A172 (cell line): ENCODE measurements around the gene DSPP. TPM values are rescaled to one million over a fixed set of nuclear protein-coding genes. Genes with fewer than 3 reads are reported as not detected.

ENCODE experiments used
- DNase-seq: peaks from one replicate; pipeline ENCODE4 v3.0.0-alpha.2; 2015; ENCODE audit warnings: low spot score
- total RNA-seq: library from RNA; depleted of rRNA; stranded (reverse); fragments of >200 nt; shearing (Covaris generic); gene quantifications from 2 replicates; pipeline ENCODE4 v1.2.3, GENCODE V29; 2014; rRNA removed

The DSPP gene
- total RNA-seq, 1 experiment from 2014 or later = not detected

DNA sequence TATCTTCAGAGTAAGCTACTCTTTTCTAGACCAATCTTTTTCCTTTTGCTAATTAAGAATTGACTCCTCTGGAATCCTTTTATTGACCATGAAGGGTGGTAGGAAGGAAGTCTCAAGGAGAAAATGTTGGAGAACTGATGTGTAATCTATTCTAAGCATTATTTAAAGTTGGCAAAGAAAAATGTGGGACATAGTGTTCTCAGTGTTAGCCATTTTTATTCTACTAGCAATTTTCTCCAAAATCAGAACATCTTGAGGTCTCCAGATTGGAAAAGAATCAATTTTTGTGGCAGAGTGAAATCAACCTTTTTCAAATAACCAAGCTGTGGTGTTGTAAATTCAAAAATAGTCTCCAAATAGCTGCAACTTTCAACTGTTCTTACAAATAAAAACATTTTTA lies 23.3 kb downstream of the DSPP start:
- no peak for DNase-seq

DNA sequence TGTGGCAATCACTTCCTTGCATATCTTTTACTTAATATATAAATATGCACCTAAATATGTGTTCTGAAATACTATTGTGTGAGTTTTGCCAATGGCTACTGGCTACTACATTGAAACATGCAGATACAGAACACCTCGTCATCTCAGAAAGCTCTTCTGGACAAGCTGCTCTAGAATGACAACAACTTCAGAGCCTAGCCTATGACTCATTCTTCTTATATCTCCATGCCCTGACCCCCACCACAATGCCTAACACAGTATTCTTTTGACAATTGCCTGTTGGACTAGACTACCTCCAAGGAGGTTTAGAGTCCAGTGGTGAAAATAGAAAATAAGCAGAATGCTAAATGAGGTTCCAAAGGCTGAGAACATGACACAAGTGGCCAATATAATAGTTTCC lies 24.1 kb downstream of the DSPP start:
- no peak for DNase-seq

DNA sequence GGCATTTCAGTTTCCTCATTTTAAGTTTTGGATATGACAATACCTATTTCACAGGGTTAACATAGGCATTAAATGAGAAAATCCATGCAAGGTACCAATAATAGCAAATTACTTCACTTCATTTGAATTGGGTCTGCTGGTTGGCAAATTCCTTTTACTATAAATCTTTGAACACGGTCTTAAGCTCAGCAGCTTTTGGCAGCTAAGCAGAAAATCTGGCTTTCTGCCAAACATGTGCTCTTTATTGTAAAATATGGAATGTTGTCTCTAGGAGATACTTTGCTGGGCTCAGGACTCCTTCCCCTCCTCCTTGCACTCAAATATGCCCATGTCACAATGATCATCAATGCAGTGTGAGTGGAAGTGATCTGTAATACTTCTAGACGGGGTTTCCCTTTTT lies 24.9 kb downstream of the DSPP start:
- DNase-seq = peak; percentile 6

DNA sequence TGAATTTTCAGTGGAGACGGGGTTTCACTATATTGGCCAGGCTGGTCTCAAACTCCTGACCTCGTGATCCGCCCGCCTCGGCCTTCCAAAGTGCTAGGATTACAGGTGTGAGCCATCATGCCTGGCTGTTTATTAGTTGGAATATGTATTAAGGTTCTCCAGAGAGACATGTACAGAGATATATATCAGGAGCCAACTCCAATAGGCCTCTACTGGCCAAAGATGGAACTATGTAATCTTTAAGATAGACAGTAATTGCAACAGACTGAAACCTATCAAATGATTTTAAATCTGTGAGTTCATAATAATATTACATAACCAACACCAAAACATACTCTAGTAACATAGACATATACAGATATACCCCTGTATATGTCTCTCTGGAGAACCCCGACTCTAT lies 36.0 kb downstream of the DSPP start:
- DNase-seq = no peak

DNA sequence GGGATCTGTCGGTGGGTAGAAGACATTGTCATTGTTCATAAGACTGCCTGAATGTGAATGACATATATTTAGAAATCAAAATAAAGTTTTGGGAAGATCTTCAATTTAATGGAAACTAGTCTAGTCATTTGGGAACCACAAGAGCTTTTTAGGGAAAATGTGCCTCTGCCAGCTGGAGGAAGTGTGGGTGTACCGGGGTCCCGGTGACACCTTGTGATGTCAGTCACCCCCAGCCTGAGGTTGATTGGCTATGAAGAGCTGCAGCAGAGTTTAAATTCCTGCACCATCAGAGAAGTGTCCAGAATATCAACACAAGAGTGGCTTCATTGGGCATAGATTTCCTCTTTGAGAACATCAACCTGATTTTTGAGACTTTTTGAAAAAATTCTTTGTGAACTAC lies 41.7 kb downstream of the DSPP start, which contains the start of gene DMP1:
TSS of gene DMP1 (plus strand) at position 301 of the 400 bp plus-strand sequence. CDS start 6,213 bp downstream, outside the sequence.
- no peak for DNase-seq

DNA sequence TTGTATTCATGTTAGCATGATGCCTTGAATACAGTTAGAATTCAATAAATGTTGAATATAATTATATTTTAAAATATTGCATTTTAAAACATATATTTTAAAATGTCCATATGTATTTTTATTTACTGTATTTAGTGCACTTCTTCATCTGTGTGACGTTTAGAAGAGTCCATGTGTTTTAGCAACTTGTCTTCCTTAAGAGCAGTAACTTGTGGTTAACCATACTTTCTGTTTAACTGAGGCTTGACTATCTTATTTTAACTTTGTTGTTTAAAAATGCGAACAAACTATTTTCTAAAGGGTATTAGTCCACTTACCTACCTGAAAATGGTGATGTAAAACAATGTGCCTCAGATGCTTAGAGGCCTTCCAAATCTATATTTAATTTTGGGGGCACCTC lies 42.6 kb downstream of the DSPP start:
- DNase-seq = no peak

DNA sequence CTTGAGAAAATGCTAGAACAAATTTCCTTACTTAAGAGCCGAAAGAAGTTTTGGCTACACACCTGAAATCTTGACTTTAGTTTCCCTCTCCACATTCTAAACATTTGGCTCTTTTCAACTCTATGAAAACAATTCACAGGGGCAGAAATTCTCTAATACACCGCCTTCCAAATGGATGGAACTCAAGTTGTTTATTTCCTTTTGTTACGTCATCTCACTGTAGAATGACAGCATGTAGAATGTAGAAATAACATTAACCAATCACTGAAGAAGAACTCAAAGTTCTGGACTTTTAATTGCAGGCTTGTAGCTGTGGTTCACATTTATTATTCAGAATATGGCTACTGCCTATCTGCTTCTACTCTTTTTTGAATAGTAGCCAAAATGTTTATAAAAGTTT lies 43.6 kb downstream of the DSPP start:
- DNase-seq = no peak

DNA sequence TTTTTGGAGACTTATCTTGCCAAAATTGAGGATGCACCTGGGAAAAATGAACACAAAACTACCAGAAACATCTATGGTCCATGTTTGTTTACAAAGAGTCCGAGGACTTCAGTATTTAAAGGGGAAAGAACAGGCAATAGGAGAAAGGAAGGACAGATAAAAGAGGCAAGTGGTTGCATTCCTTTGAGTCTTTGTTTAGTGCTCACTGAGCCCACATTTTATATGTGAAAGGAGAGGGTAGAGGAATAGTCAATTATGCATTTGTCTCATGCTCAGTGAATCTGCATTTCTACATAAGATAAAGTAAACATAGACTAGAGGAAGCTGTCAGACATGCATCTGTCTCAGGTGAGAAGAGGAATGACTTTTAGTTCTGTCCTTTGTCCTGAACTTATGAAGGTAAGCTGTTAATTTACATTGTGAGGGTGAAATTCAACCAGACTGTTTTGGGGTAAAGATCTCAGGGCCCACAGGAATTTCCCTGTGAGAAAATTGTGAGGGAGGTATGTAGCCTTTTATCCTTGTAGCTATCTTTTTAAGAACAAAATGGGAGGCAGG lies 46.2 kb downstream of the DSPP start:
- no peak for DNase-seq

DNA sequence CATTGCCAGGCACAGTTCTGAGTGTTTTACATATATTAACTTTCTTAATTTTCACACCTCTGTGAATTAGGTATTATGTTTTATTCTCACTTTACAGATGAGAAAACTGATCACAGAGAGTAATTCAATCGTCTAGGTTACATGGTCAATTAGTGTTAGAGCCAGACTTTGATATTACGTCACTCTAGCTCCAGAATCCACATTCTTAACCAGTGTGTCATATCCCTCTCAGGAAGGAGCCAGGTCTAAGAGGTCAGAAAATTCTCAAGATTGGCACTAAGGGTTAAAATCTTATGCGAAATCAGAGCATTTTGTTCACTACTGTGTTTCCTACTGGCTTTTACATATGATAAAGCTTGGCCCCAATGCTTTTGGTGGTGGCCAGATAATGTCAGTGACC lies 49.2 kb downstream of the DSPP start:
- peak; percentile 70 for DNase-seq

DNA sequence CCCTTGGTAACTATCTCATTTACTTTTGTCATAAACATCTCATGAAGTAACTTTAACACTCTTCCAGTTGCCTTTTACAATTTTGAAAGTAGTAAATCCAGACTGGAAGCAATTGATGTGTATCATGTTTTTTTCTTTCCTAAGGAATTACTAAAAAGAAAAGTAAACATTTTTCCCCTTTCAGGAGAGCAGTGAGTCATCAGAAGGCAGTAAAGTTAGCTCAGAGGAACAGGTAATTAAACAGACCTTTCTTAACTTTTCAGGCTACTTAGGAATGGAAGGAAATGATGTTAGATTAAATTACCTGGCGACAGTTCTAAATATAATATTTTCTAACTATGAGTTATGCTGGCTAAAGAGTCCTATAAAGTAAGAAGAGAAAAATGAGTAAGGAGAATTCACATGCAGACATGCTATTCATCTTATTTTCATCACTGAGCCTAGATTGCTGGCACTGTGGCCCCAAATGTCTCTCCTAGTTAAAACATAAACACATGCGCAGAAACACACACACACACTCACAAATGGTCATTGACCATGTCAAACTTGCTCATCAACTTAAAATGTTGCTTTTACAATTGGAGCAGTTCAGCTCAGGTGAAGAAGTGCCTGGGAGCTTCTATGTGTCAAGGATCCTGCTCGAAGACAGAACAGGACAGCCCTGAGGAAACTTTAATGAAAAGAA lies 51.1 kb downstream of the DSPP start:
- peak; percentile 53 for DNase-seq

DNA sequence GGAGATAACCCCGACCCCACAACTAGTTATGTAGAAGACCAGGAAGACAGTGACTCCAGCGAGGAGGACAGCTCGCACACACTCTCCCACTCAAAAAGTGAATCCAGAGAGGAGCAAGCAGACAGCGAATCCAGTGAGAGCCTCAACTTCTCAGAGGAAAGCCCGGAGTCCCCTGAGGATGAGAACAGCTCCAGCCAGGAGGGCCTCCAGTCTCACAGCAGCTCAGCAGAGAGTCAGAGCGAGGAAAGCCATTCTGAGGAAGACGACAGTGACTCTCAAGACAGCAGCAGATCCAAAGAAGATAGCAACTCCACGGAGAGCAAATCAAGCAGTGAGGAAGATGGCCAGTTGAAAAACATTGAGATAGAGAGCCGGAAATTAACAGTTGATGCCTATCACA lies 54.5 kb downstream of the DSPP start:
- no peak for DNase-seq

Other genes starting within 250 kb of the DSPP start
- 107 and 159 TPM in 2 replicates for gene HSD17B11, start 217.3 kb upstream of the DSPP start, total RNA-seq
- gene NUDT9, start 186.0 kb upstream of the DSPP start, total RNA-seq = 13.3 and 16.3 TPM in 2 replicates
- gene SPARCL1, start 79.2 kb upstream of the DSPP start, total RNA-seq = not detected in 2 replicates
- gene DMP1, start 41.8 kb downstream of the DSPP start, total RNA-seq = not detected in 2 replicates
- gene IBSP, start 191.0 kb downstream of the DSPP start, total RNA-seq = not detected in 2 replicates
- not detected in 2 replicates for gene MEPE, start 224.4 kb downstream of the DSPP start, total RNA-seq